NCI-H2107 treated with DMSO at 0.1 percent for 48 hours (cell line): Measurements from ENCODE around the gene CHRNB2.
A peak's percentile ranks its signal among the peaks of the same experiment; 100 is the strongest.

ENCODE experiments used
- DNase-seq: peaks from one replicate; lab custom pipeline; 2025; ENCODE audit not compliant: unreplicated experiment; lab: John Stamatoyannopoulos, UW

Gene CHRNB2

GRCh38 chr1:154608397-154609270 is 41.1 kb downstream of the CHRNB2 start:
- DNase-seq, result peak; percentile 86

GRCh38 chr1:154609398-154610380 is 42.1 kb downstream of the CHRNB2 start:
- peak; percentile 95 for DNase-seq

GRCh38 chr1:154611150-154611862 is 43.7 kb downstream of the CHRNB2 start:
- DNase-seq, result no peak

- no peak for DNase-seq
Observed at GRCh38 chr1:154614247-154614646, 46.7 kb downstream of the CHRNB2 start.

GRCh38 chr1:154614901-154615300 is 47.3 kb downstream of the CHRNB2 start:
- no peak for DNase-seq

- no peak for DNase-seq
Observed at GRCh38 chr1:154615411-154615810, 47.8 kb downstream of the CHRNB2 start.

GRCh38 chr1:154616659-154617345 is 49.2 kb downstream of the CHRNB2 start:
- DNase-seq, result no peak

GRCh38 chr1:154619181-154619948 is 51.8 kb downstream of the CHRNB2 start:
- DNase-seq, result no peak

GRCh38 chr1:154620751-154621150 is 53.2 kb downstream of the CHRNB2 start:
- DNase-seq, result no peak

- DNase-seq, result no peak
Observed at GRCh38 chr1:154621875-154622274, 54.3 kb downstream of the CHRNB2 start.

GRCh38 chr1:154622503-154623039 is 55.0 kb downstream of the CHRNB2 start:
- no peak for DNase-seq

- DNase-seq, result no peak
Observed at GRCh38 chr1:154623358-154623757, 55.8 kb downstream of the CHRNB2 start.

GRCh38 chr1:154624746-154625643 is 57.4 kb downstream of the CHRNB2 start:
- DNase-seq, result no peak

GRCh38 chr1:154626456-154627256 is 59.1 kb downstream of the CHRNB2 start:
- no peak for DNase-seq

- peak; percentile 85 for DNase-seq
Observed at GRCh38 chr1:154627257-154628120, 59.9 kb downstream of the CHRNB2 start.

- no peak for DNase-seq
Observed at GRCh38 chr1:154628121-154628405, 60.5 kb downstream of the CHRNB2 start.
